GM12801 (cell line): ENCODE measurements around the gene ATXN10.

Experiments used
- TF ChIP-seq, protein P1 (sequence below): IDR thresholded peaks from one replicate; pipeline ENCODE4 v1.5.1; 2011; ENCODE audit warnings: control low read depth; ENCODE audit not compliant: insufficient read length; ENCODE audit errors: extremely low read depth

The ATXN10 gene

DNA sequence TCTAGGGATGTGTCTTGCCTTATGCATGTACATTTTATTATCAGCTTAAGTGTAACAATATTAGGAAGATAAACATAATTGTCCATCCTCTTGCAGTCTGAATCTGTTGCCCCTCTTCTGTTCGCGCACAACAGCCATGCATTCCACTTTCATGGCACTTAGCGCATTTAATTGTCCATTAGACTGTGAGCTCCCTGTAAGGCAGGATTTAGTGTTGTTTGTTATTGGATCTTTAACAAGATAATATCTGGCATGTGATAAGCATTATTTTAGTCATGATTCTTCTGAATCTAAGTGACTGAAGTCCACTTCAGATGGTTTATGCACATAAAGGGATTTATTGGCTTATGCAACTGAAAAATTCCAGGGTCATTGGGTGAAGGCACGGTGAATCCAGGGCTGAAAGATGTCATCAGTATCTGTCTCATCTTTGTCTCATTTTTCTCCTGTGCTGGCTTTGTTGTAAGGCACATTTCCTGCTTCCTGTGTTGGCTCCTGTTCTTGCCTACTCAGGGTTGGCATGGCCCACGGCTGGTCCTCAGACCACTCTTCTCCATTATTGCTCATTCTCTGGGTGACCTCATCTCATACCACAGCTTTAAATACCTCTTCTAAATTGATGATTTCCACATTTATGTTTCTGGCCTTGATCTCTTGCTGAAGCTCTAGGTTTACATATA is 37.6 kb downstream of the ATXN10 start:
- TF ChIP-seq, protein P1, sequence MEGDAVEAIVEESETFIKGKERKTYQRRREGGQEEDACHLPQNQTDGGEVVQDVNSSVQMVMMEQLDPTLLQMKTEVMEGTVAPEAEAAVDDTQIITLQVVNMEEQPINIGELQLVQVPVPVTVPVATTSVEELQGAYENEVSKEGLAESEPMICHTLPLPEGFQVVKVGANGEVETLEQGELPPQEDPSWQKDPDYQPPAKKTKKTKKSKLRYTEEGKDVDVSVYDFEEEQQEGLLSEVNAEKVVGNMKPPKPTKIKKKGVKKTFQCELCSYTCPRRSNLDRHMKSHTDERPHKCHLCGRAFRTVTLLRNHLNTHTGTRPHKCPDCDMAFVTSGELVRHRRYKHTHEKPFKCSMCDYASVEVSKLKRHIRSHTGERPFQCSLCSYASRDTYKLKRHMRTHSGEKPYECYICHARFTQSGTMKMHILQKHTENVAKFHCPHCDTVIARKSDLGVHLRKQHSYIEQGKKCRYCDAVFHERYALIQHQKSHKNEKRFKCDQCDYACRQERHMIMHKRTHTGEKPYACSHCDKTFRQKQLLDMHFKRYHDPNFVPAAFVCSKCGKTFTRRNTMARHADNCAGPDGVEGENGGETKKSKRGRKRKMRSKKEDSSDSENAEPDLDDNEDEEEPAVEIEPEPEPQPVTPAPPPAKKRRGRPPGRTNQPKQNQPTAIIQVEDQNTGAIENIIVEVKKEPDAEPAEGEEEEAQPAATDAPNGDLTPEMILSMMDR = no peak

DNA sequence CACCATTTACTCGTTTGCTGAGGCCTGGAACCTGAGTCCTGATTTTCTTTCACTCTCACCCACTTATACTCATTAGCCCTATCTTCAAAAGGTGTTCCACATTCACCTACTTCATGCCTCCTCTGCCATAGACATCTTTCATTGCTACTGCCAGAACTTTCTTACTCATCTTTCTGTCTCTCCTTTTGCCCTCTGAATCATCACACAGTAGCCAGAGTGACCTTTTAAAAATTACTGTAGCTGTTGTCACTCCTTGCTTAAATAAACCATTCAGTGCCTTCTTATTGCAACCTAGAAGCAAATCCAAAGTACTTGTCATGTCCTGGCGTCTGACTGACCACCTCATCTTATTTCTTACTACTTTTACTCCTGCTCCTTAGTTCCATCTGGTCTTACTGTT is 38.2 kb downstream of the ATXN10 start:
- TF ChIP-seq, protein P1 = no peak

DNA sequence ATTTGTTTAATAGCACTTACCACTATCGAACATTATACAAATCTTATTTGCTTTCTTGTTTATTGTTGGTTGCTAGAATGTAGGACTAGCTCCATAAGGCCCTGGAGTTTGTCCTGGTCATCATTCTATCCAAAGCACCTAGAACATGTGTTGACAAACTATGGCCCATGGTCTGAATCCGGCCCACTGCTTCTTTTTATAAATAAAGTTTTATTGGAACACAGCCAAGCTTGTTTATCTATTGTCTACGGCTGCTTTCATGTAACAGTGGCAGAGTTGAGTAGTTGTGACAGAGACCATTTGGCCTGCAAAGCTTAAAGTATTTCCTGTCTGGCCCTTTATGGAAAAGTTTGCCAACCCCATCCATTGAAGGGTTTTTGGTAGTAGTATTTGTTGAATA is 38.8 kb downstream of the ATXN10 start:
- TF ChIP-seq, protein P1 = no peak

DNA sequence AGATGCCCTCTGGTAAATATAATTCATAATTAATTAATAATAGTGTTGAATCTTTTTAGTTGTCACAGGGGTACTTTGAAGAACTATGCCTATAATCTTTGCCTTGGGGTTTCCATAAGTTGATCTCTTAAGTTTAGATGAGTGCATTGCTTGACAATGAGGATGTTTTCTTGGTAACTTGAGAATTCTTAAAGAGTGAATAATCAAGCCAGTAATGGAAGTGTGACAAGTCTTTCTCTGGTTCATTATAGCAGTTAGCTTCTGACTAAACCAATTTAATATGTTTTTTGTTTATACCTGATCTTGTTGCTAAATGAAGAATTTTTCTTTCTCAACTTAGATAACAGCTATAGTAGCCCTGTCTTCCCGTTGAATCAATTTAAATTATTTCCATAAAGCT is 46.2 kb downstream of the ATXN10 start:
- TF ChIP-seq, protein P1 = no peak

DNA sequence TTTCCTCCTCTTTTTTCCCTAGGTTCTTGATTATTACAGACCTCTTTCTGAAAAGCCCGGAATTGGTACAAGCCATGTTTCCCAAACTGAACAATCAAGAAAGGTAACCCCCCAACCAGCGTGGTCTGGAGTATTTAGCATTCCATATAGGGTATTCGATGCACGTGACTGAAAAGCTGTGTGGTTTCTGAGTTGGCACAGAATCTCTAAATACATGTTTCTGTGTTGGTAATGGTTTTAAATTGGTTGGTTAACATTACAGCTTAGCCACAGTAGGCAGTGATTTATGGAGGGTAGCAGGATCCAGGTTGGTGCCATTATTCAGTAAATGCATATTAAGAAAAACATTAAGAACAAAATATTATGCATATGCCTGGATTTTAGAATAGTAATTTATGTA is 46.8 kb downstream of the ATXN10 start:
- TF ChIP-seq, protein P1 = no peak

DNA sequence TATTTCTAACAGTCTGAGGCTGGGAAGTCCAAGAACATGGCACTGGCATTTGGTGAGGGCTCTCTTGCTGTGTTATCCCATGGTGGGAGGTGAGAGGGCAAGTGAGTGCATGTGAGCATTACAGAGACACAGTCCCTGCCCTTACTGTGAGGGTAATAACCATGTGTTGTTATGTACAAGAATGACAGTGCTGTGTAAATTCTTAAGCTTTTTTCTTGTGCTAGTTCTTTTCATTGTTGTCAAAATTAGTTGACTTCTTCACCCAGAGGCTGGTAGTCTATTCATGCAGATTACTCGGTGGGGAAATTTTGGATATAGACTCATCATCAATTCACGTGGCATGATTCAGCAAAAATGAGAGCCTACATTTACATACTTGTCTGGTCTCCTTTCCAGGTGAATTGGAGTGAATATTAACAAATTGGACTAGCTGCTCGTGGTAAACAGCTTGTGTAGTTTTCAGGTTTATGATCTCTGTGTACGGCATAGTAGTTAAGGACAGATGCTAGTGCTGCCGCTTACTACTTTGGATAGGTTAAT is 49.3 kb downstream of the ATXN10 start:
- TF ChIP-seq, protein P1 = no peak

DNA sequence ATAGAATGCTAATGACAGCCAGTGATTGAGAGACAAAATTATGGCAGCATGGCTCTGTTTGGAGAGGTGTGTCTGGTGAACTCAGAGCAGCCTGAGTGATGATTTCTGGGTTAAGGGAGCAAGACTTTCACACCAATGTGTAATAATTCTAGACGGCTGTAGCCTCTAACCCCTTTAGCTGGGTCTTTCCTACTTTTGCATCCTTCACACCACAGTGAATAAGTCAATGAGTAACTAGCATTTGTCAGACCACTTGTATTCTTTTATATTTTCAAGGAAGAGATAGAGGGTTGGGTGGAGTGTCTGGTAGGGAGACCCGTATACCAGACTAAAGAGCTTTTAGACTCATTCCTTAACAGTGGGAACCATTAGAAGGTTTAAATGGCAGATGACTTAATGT is 50.4 kb downstream of the ATXN10 start:
- TF ChIP-seq, protein P1 = no peak
